ENCODE results near the gene LRRK1.
"Not testable (repeated sequence)": the region's sequence is repeated elsewhere in the genome, so short reads cannot be mapped to it uniquely, and the experiment has no call there.

The LRRK1 gene

DNA sequence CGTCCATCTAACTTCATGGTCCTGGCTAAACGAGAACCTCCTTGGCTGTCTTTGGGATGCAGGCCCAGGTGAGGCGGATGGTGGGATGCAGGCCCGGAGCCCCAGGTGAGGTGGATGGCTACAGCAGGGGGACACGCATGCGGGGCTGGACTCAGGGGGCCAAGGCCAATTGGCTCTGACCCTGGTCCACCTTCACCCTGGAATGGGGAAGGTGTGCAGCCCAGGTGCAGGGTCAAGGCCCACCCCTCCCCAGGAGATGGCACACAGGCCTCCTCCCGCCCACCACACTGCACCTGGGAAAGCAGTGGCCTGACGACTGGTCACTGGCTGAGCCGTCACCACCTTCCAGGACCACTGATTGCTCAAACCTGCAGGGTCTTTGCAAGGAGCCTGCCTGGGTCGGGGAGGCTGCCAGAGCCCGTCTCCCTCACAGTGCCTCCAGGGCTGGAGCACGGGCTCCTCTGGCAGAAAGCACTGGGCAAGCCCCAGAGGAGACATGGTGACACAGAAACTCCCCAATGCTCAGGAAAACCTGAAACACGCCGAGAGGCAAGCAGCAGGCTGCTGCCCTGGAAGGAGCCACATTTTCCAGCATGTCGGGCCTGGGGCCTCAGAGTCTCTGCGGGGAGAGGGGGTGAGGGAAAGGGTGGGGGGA lies 159.6 kb downstream of the LRRK1 start:
- DNase-seq = no peak

DNA sequence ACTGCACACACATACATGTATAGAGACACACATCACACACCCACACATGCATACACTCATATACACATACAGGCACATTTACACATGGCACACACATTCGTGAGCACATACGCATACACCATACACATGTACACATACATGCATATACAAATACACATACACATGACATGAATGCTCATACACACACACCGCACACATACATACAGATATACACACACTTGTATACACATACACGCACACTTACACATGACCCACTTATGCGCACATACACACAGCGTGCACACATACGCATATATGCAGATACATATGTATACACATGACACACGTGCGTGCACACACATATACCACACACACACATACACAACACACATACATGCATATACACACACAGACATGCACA lies 162.7 kb downstream of the LRRK1 start:
- DNase-seq = no peak

DNA sequence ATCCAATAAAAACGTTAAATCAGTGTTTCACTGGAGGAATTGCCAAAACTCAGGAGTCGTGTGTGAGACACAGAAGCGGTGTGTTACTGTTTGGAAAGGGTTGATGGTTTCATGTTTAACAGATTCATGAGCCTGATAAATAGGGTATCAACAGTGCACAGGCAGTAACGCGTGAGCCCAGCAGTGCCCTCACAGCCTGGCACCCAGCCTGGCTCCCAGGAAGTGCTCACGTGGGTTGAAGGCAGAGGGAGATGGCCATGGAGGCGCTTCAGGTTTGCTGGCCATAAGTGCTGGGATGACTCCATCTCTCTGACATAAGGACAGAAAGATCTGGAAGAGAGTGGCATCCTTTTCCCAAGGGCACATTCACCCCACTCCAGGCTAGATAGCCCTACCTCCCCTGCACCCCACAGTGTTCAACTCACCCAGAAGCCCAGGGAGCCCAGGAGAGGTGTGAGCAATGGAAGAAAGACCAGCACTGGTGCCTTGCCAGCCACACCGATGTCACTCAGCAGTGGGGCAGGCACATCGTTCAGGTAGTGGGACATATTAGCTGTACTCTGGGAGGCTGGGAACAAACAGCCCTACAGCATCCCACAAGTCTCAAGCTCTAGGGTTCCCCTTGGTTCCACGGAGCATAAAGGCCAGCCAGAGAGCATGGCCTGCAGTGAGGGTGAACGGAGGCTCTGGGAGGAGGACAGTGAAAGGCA lies 164.3 kb downstream of the LRRK1 start:
- DNase-seq = no peak

DNA sequence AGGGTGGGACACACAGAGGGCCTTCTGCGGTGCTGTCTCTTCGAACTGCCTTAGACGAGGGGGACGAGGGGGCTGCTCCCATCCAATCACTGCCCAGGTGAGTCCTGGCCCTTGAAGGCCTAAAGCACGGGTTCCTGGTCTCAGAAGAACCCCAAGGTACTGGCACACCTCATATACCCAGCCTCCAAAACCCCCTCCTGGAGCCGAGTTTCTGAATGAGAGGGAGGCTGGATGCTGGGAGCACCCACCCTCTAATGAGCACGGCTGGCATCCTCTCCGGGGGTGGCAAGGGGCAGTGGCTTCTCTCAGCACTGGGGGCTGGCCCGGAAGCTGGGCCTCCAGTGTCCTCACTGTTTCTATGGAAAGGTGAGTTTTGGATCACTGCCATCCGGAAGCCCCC lies 165.6 kb downstream of the LRRK1 start:
- no peak for DNase-seq

DNA sequence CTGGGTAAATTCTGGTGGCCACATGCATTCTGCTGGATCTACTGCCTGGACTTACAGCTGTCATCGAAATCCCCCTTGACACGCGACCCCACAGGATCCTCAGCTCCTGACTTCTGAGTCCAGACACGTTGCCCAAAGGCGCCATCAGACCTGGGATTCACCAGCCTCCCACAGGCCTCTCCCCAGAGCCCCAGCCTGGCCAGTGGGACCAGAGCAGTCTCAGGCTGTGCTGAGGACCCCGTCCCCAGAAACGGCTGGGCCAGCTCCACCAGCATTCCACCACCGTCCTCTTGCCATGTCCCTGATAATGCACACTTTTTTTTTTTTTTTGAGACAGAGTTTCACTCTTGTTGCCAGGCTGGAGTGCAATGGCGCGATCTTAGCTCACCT lies 166.1 kb downstream of the LRRK1 start:
- no peak for DNase-seq

DNA sequence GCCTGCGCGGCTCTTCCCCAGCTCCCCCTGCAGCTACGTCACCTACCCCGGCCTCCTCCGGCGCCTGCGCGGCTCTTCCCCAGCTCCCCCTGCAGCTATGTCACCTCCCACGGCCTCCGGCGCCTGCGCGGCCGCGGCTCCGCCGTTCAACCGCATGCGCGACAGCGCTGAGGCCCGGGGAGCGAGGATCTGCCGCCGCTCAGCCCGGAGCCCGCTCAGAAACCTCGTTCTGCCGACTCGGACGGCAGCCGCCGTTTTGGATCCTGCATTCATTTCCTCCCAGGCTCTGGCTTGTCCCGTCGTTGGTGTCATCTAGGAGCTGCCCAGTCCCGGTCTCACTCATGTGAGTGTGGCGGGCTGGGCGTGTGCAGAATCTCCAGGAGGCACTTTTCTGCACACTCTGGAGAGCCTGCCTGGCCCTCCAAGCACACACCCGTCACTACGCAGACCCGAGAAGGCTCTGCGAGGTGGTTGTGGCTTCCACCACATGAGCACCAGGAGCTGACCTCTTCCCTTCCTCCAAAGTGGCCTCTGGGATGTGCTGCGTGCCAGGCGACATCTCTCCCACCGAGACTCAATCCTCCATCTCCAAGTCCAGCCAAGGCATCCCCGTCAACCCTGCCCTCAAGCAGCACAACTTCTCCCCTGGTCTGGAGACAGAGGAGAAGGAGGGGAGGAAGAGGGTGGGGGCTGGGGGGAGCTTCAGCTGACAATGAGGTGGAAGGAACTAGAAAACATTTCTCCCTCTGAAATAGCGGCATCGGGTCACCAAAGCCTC lies 167.4 kb downstream of the LRRK1 start:
- DNase-seq = no peak

DNA sequence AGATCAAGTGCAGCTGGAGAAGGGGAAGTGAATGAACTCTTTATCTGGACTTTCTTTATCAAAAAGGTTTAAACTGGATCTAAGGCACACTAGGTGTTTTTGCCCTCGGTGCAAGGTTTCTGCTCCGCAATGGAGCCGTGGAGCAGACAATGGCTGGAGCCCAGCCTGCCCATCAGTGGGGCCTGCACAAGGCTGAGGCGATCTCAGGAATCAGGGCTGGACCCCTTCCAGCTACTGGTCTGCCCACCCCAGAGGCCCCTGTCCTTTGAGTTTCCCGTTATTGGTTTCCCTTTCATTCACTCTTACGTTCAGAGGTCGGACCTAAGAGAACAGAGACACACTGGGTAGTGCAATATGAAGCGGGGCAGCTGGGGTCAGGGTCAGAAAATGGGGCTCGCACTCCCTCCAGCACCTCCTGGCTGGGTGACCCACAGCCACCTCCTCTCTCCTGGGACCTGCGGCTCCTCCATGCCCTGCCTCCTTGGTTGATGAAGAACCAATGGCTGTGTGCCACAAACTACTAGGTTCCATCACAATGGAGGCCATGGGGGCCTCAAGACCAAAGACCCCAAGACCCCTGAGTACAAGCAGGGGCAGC lies 168.1 kb downstream of the LRRK1 start:
- no peak for DNase-seq

DNA sequence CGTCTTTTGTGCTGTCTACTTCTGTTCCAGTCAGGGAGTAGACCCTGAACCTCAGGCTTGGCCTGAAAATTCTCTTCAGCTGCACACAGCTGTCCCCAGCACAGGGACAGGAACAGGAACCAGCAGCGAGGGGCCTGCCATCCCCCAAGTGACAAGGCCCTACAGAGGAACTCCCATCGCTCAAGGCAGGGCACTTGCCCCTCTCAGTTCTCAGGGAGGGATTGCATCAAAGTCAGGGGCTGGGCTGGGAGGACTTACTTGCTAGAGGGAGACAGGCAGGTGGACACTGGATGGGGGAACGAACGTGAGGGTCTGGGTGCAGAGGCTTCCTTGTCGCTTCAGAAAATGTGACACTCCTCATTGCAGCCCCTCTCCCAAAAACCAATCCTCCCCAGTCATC lies 169.1 kb downstream of the LRRK1 start:
- no peak for DNase-seq

DNA sequence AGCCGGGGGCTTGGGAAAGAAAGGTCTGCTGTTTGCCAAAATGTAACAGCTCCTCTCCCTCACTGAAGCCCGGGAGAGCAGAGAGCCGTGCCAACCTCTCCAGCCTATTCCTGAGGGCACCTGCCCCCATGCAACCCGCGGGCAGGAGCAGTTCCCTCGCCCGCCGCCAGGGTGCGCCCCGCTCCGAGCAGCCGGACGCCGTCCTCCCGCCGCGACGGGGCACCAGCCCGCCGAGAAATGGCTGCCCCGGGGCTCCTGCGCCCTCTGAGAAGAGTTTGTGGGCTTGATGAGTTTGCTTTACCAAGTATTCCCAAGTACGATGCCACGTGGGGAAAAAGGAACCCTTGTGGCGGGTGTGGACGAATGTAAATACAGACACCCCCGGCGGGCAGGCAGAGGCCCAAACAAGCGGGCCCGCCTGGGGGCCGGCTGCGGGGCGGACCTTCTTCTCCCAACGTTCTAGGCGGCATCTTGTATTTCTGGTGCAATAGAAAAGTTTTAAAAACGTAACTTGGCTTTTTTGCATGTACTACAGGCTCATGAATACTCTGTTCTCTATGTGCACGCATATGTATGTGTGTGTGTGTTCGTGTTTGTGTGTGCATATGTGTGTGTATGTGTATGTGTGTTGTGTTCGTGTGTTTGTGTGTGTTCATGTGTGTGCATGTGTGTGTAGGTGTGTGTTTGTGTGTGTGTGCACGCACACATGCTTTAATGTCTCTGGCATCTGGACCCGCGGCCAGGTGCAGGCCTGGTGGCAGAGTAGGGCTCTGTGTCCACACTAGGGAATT lies 169.8 kb downstream of the LRRK1 start:
- DNase-seq = peak; percentile 54

DNA sequence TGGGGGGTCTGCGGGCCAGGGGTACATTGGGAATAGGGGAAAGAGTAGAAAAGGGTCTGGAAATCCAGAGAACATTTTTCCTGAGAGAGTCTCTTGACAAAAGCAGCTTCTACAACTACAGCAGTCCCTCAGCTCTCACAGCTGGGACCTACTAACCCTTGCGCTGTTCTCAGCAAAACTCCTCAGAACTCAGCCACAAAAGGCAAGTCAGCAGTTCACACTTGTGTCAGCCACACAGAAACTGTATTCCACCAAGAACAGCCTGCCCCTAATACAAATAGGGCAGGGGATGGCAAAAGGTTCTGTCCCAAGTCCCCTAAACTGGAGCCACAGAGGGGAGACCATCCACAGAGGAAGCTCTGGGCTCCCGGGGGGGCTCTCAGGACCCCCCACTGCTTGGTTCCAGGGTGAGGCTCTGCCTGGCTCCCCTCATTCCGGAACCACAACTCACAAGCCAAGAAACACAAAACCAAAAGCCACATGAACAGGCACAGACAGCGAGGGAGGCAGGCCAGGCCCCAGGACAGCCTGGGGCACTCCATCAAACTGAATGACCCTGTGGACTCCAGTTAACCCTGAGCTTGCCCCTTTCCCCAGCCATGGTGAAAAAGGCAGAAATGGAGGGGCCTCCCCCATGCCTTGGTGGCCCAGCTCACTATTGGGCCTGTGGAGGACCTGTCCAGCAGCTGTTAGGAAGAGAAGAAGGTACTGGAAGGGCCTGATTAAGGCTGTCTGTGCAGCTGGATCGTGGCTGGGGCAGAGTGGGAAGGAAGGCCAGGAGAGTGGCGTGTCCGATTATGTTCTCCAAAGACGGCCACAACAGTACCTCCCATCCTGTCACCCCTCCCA lies 170.6 kb downstream of the LRRK1 start:
- DNase-seq = no peak

DNA sequence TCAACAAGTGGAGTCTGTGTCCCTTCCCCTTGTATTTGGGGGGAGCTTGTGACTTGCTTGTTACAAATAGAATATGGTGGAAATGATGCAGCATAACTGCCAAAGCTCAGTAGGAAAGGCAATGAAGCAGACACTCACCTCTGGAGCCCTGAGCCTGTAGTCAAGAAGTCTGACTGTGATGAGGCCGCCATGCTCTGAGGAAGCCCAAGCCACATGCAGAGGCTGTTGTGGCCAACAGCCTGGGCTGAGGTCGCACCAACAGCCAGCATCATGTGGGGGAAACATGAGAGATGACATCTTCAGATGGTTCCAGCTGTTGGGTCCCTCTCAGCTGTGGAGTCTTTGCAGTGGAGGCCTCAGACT lies 171.3 kb downstream of the LRRK1 start:
- DNase-seq = no peak

DNA sequence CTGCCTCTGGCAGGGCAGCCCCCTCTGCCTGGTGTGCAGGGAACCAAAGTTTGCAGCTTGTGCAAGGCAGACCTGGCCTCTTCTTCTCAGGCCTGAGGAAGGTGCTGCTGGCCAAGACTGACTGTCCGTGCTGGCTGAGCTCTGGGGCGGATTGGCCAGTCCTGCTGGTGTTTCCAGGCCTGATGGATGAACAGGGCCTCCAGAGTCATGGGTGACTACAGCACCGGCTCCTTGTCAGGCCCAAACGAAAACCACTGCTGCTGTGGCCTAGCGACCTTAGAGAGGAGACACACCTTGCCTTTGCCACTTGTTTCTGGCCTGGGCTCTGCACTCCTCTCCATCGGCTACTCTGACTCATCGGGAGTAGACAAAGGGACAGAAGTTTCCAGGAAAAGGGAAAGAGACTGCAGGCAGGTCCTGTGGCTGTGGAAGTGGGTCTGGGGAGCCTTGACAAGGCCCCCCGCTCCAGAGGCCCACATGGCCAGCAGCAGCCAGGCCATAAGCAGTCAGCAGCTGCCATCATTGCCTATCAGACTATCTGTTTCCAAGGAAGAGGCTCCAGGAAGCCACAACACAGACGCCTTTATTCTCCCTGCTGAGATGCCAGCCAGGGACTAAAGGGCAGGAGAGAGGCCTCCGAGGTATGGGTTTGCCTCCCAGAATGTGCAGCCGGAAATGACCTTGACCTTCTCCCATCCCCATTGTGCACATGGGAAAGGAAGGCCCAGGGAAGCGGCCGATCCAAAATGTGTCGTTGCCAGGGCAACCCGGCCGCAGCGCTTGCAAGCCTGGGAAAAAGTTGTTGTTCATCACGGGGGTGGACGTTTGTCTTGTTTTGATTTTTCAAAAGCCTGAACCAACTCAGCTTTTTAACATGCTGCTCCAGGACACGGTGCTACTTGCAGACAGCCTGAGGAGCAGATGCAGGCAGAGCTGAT lies 172.2 kb downstream of the LRRK1 start:
- DNase-seq = peak; percentile 62

DNA sequence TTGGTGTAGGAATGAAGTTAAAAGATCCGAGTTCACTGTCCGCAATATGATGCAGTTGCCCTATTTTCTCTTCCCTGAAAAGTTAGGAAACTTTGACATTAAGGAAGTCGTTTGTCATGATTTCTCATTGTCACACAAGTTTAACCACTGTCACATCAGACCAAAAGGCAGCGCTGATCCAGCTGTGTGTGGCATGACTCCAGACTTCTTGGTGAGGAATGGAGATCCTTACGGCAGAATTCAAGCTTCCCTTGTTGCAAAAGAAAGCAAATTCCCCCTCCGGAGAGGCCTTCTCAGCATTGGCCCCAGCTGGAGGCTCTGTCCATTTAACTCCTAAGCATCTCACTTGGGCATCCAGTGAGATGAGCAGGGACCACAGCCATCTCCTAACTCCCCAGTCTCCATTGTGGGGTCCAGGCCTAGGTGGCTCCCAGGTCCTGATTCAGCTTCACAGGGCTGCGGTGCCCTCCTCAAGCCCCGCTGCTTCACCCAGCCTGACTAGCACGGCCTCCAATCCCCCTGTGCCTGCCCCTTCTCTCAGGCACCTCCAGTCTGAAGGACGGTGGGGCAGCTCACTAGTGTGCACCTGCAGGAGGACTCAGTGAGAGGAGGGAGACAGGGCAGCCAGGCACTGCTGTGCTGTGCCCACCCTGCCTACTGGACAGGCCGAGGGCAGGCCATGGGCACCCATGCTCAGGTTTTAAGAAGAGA lies 173.2 kb downstream of the LRRK1 start:
- DNase-seq = peak; percentile 28

DNA sequence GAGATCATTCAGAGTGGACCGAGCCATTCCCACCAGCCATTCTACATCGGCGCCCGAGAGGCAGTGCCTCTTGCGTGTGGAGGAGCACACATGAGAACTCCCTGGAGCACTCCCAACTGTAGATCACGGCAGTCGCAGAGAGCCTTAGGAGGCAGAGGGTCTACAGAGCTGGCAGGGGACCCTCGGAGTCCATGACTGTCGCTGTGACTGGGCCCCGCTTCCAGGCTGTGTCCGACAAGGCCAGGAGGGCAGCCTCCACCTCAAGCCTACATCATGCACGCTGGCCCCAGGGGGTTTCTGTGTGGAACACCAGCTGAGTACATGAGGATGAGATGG lies 173.7 kb downstream of the LRRK1 start:
- no peak for DNase-seq

DNA sequence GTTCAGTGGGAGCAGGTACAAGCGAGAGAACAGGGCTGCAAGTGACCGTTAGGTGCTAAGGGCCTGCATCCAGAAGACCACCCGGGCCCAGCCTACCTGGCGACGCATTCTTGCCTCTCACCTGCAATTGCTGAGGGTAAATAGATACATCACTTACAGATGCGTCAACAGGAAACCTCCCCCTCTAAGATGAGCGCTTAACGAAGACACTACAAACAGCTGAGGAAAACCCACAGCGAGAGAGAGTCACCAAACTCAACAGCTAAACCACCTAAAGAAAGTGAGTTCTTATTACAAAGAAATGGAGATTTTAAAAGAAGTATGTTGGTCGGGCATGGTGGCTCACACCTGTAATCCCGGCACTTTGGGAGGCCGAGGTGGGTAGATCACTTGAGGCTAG lies 174.8 kb downstream of the LRRK1 start:
- DNase-seq = no peak

DNA sequence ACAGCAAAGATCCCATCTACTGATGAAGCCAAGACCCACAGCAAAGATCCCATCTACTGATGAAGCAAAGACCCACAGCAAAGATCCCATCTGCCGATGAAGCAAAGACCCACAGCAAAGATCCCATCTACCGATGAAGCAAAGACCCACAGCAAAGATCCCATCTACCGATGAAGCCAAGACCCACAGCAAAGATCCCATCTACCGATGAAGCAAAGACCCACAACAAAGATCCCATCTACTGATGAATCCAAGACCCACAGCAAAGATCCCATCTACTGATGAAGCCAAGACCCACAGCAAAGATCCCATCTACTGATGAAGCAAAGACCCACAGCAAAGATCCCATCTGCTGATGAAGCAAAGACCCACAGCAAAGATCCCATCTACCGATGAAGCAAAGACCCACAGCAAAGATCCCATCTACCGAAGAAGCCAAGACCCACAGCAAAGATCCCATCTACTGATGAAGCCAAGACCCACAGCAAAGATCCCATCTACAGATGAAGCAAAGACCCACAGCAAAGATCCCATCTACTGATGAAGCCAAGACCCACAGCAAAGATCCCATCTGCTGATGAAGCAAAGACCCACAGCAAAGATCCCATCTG lies 176.7 kb downstream of the LRRK1 start:
- not testable (repeated sequence) for DNase-seq

DNA sequence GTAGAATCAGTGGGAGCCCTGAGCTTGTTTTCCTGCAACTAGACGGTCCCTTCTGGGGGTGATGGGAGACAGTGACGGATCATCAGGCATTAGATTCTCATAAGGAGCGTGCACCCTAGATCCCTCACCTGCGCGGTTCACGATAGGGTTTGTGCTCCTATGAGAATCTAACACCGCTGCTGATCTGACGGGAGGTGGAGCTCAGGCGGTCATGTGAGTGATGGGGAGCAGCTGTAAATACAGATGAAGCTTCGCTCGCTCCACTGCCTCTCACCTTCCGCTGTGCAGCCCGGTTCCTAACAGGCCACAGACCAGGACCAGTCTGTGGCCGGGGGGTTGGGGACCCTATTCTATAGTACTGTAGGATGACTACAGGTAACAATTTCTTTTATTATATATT lies 178.0 kb downstream of the LRRK1 start:
- no peak for DNase-seq

DNA sequence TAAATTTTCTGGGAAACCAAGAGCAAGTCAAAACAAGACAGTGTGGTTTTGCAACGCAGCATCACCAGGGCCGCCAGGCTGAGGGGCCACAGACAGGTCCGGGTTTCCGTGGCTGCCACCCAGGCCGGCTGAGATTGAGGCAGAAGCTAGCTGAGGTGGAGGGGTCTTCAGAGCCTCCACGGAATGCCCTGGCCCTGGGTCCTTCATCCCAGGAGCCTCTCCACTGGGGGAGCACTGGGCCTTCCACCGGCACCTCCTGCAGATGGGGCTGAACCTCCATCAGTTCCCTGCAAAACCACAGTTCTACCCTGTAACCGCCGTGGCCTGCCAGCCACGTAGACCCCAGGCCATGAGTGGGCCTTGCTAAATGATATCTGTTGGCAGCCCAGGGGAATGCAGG lies 180.0 kb downstream of the LRRK1 start:
- DNase-seq = no peak

DNA sequence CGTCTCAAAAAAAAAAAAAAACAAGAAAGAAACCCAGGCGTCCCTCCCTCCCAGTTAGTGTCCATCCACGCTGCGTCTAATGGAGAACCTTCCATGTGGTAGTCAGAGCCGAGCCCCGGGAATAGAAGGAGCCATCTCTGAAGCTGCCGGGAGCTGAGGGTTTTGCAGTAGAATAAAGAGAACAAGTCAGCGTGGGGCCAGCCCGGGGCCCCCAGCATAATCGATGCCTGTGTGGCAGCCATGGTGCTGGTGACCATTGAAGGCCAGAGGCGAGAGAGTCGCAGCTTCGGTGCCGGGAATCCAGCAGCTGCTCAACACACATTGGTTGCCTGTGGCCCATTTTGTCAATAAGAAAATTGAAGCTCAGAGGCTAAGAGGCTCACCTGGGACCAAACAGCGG lies 181.0 kb downstream of the LRRK1 start:
- no peak for DNase-seq

All from fibroblast of skin of back (primary cell).